ENCODE data around the gene ZBTB33. TPM values are rescaled to one million over a fixed set of nuclear protein-coding genes. Genes with fewer than 3 reads are reported as not detected.

Gene ZBTB33
- total and polyA plus RNA-seq, 4 donors: 6.1 to 18.1 (median 11.5) TPM

GRCh38 chrX:120293015-120293414 lies 42.4 kb downstream of the ZBTB33 start:
- TF ChIP-seq JUND (IDR thresholded peaks at IDR 0.05): no peak
- WGBS: 83% methylated on average over 2 of the region's 2 CpGs
- no peaks in the 10 kb centered on the region for H3K9me3 ChIP-seq (ENCODE audit: control insufficient read depth in 4 of 4, low read length in 3 of 4)
- peaks cover 0 to 7% (median 4%) of the 10 kb centered on the region in 4 donors for H3K4me1 ChIP-seq (ENCODE audit: control insufficient read depth in 4 of 4, insufficient read depth in 4 of 4, low read length in 3 of 4)
- H3K4me3 ChIP-seq (ENCODE audit: low read depth in 1 of 3, low read length in 3 of 3): no peak overlapping the region
- no peak overlapping the region for H3K9ac ChIP-seq (ENCODE audit: low read depth in 1 of 2, low read length in 2 of 2)
- H3K27ac ChIP-seq (ENCODE audit: low read depth in 1 of 2, low read length in 2 of 2): no peak overlapping the region
- no peaks in the 10 kb centered on the region for H3K27me3 ChIP-seq (ENCODE audit: control insufficient read depth in 4 of 4, insufficient read depth in 4 of 4, low read length in 3 of 4)
- no peaks in the 10 kb centered on the region for H3K36me3 ChIP-seq (ENCODE audit: control insufficient read depth in 4 of 4, insufficient read depth in 3 of 4, low read depth in 1 of 4, low read length in 3 of 4)
- DNase-seq (ENCODE audit: low spot score): no peak

- H3K4me3 ChIP-seq (ENCODE audit: low read depth in 1 of 3, low read length in 3 of 3): no peak overlapping the region
- TF ChIP-seq CTCF (IDR thresholded peaks at IDR 0.05; ENCODE audit: low read depth, low read length, missing input control) (no peak), HNF4A (conservative IDR thresholded peaks at IDR 0.05) (no peak), NR2F2 (IDR thresholded peaks at IDR 0.05) (no peak), YY1 (IDR thresholded peaks at IDR 0.05) (no peak), ZBTB33 (IDR thresholded peaks at IDR 0.05) (no peak), EGR1 (IDR thresholded peaks at IDR 0.05; ENCODE audit: low read depth in 2 of 2) (no peak), GABPA (IDR thresholded peaks at IDR 0.05 in 1 of 2, conservative IDR thresholded peaks at IDR 0.05 in 1 of 2) (no peak), HNF4G (IDR thresholded peaks at IDR 0.05) (no peak), RAD21 (IDR thresholded peaks at IDR 0.05) (no peak), FOXA1 (IDR thresholded peaks at IDR 0.05) (no peak), SP1 (IDR thresholded peaks at IDR 0.05) (no peak), MAX (IDR thresholded peaks at IDR 0.05) (no peak), FOXA2 (IDR thresholded peaks at IDR 0.05) (no peak), ATF3 (IDR thresholded peaks at IDR 0.05) (no peak), RXRA (IDR thresholded peaks at IDR 0.05) (no peak), REST (IDR thresholded peaks at IDR 0.05) (no peak), TAF1 (conservative IDR thresholded peaks at IDR 0.05) (no peak), JUND (IDR thresholded peaks at IDR 0.05) (no peak)
- no peaks in the 10 kb centered on the region for H3K27me3 ChIP-seq (ENCODE audit: control insufficient read depth in 4 of 4, insufficient read depth in 4 of 4, low read length in 3 of 4)
- H3K36me3 ChIP-seq (ENCODE audit: control insufficient read depth in 4 of 4, insufficient read depth in 3 of 4, low read depth in 1 of 4, low read length in 3 of 4): no peaks in the 10 kb centered on the region
- no peaks in the 10 kb centered on the region for H3K9me3 ChIP-seq (ENCODE audit: control insufficient read depth in 4 of 4, low read length in 3 of 4)
- DNase-seq (ENCODE audit: low spot score): no peak
- H3K27ac ChIP-seq (ENCODE audit: low read depth in 1 of 2, low read length in 2 of 2): no peak overlapping the region
- H3K4me1 ChIP-seq (ENCODE audit: control insufficient read depth in 4 of 4, insufficient read depth in 4 of 4, low read length in 3 of 4): peaks cover 0 to 10% (median 5%) of the 10 kb centered on the region in 4 donors
- H3K9ac ChIP-seq (ENCODE audit: low read depth in 1 of 2, low read length in 2 of 2): no peak overlapping the region
These were observed 44.0 kb downstream of the ZBTB33 start for GRCh38 chrX:120294651-120295050.
